Measurements from ENCODE around the gene ZCCHC7. TPM values are rescaled to one million over a fixed set of nuclear protein-coding genes. Genes with fewer than 3 reads are reported as not detected.

The ZCCHC7 gene
- total RNA-seq, 1 donor from 2014 or later, result 12.0 TPM

DNA sequence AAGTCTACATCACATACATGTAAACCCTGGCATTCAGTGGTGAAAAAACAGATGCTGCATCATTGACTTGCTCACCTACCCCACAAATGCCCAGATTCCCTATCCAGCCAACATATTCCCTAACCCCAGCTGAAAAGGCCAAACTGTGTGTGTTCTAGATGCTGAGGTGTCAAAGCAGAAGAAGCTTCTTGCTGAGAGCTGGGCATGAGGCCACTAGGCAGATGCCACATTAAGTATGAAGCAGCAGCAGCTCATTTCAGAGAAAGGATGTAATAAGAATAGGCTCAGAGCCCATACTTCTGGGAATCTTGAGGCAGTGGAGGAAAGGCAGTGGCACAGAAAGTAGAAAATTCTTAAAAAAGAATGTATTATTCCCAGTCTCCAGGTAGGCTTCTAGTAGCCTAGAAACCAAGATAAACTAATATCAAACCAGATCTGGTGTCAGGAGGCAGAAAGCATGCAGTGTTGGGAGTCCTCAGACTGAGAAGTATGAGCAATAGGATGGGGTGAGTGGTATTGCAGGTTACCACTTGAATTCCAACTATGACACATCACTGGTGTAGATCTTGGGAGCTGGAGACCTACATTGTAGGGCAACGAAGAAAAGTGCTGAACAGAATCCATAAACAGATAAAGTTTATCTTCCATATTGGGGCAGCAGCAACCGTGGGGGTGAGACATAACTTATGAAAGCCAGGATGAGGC, 230.3 kb downstream of the ZCCHC7 start:
- no peaks in the 10 kb centered on the region for H3K4me1 Mint-ChIP-seq (ENCODE audit: unreplicated experiment)
- H3K9me3 Mint-ChIP-seq (ENCODE audit: unreplicated experiment), result no peaks in the 10 kb centered on the region
- no peak for DNase-seq (ENCODE audit: low spot score)
- no peak overlapping the region for H3K4me3 Mint-ChIP-seq (ENCODE audit: unreplicated experiment)
- no peak overlapping the region for H3K27ac Mint-ChIP-seq (ENCODE audit: unreplicated experiment)
- TF ChIP-seq, protein P1, sequence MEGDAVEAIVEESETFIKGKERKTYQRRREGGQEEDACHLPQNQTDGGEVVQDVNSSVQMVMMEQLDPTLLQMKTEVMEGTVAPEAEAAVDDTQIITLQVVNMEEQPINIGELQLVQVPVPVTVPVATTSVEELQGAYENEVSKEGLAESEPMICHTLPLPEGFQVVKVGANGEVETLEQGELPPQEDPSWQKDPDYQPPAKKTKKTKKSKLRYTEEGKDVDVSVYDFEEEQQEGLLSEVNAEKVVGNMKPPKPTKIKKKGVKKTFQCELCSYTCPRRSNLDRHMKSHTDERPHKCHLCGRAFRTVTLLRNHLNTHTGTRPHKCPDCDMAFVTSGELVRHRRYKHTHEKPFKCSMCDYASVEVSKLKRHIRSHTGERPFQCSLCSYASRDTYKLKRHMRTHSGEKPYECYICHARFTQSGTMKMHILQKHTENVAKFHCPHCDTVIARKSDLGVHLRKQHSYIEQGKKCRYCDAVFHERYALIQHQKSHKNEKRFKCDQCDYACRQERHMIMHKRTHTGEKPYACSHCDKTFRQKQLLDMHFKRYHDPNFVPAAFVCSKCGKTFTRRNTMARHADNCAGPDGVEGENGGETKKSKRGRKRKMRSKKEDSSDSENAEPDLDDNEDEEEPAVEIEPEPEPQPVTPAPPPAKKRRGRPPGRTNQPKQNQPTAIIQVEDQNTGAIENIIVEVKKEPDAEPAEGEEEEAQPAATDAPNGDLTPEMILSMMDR (IDR thresholded peaks at IDR 0.05; ENCODE audit: unreplicated experiment), result no peak
- peaks cover 7% of the 10 kb centered on the region for H3K36me3 Mint-ChIP-seq (ENCODE audit: low read depth, unreplicated experiment)
- no peaks in the 10 kb centered on the region for H3K27me3 Mint-ChIP-seq (ENCODE audit: unreplicated experiment)

DNA sequence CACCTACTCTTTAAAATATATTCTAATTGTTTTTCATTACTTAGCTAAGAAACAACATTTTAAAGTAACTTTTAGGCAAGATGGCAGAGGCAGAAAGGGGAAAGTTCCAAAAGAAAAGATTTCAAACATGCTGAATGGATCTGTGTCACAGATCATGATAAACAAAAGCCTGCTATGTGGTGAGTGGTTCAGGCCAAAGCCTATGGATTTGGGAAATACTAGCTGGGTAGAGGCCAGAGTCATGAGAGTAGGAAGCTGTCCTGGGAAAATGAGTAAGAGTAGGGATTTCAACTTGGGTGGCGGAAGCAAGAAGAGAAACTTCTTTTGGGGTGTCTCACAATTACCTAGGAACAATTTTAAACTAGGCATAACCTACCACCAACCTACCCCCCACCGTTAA, 233.4 kb downstream of the ZCCHC7 start:
- H3K4me1 Mint-ChIP-seq (ENCODE audit: unreplicated experiment), result no peaks in the 10 kb centered on the region

DNA sequence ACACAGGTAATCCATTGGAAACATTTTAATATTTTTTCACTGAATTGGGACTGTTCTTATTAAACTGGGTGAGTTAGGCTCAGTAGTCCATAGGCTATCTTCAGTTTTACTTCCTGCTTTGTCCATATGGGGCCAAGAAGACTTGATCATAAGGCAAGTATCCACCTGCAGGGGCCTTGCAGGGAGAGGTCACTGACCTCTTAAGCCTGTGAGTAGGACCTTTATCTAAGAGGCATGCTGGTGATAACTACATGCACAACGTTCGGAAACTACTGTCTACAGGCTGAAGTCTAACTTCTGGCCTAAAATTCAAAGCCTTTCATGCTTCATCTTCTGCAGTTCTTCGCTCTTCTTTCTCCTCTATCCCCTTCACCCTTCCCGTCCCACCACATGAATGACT, 242.1 kb downstream of the ZCCHC7 start:
- no peaks in the 10 kb centered on the region for H3K9me3 Mint-ChIP-seq (ENCODE audit: unreplicated experiment)

More for the DNA sequence above, 233.4 kb downstream of the ZCCHC7 start:
- Mint-ChIP-seq H3K36me3 (ENCODE audit: low read depth, unreplicated experiment) (peaks cover 7% of the 10 kb centered on the region), H3K4me3 (ENCODE audit: unreplicated experiment) (no peak overlapping the region), H3K27me3 (ENCODE audit: unreplicated experiment) (no peaks in the 10 kb centered on the region), H3K9me3 (ENCODE audit: unreplicated experiment) (no peaks in the 10 kb centered on the region), H3K27ac (ENCODE audit: unreplicated experiment) (no peak overlapping the region)
- TF ChIP-seq, protein P1 (IDR thresholded peaks at IDR 0.05; ENCODE audit: unreplicated experiment), result no peak
- DNase-seq (ENCODE audit: low spot score), result no peak

DNA sequence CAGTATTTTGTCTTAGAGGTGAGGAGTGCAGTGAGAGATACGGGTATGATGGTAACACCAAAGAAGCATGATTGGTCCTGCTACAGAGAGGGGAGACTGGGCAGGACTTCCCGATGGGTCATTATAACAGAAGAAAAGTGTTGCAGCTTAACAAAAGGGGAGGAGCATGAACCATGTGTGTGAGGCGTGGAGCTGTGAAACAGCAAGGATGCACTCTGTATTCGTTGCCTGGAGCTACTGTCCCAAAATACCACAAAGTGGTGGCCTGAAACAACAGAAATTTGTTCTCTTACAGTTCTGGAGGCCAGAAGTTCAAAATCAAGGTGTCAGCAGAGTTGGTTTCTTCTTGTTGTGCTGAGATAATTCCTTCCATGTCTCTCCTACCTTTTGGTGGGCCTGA, 242.8 kb downstream of the ZCCHC7 start:
- TF ChIP-seq, protein P1 (IDR thresholded peaks at IDR 0.05; ENCODE audit: unreplicated experiment), result no peak
- no peak for DNase-seq (ENCODE audit: low spot score)
- H3K36me3 Mint-ChIP-seq (ENCODE audit: low read depth, unreplicated experiment), result peaks cover 2% of the 10 kb centered on the region
- H3K27ac Mint-ChIP-seq (ENCODE audit: unreplicated experiment), result no peak overlapping the region
- H3K4me3 Mint-ChIP-seq (ENCODE audit: unreplicated experiment), result no peak overlapping the region
- peaks cover 14% of the 10 kb centered on the region for H3K4me1 Mint-ChIP-seq (ENCODE audit: unreplicated experiment)
- no peaks in the 10 kb centered on the region for H3K9me3 Mint-ChIP-seq (ENCODE audit: unreplicated experiment)
- H3K27me3 Mint-ChIP-seq (ENCODE audit: unreplicated experiment), result peaks cover 8% of the 10 kb centered on the region

More for the DNA sequence above, 242.1 kb downstream of the ZCCHC7 start:
- H3K4me3 Mint-ChIP-seq (ENCODE audit: unreplicated experiment), result no peak overlapping the region
- TF ChIP-seq, protein P1 (IDR thresholded peaks at IDR 0.05; ENCODE audit: unreplicated experiment), result no peak
- H3K36me3 Mint-ChIP-seq (ENCODE audit: low read depth, unreplicated experiment), result peaks cover 2% of the 10 kb centered on the region
- H3K4me1 Mint-ChIP-seq (ENCODE audit: unreplicated experiment), result peaks cover 14% of the 10 kb centered on the region
- no peak for DNase-seq (ENCODE audit: low spot score)
- H3K27ac Mint-ChIP-seq (ENCODE audit: unreplicated experiment), result no peak overlapping the region
- peaks cover 8% of the 10 kb centered on the region for H3K27me3 Mint-ChIP-seq (ENCODE audit: unreplicated experiment)

DNA sequence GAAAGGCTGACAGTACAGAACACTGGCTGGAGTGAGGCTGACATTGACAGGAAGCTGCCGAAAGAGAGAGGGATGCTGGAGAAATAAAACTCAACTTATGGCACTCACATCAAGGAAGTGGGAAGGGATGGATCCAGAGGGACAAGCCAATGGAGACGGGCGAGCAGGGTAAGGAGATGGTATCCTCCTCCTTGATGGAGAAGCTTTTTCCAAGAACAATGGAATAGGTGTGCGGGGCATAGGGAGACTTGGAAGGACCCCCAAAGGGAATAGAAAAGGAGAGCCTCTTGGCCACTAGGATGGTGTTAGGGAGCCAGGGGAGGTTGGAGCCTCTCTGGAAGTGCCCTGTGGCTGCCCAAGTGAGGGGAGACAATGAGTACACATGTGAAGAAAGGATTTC, 243.8 kb downstream of the ZCCHC7 start:
- no peaks in the 10 kb centered on the region for H3K9me3 Mint-ChIP-seq (ENCODE audit: unreplicated experiment)
- H3K4me3 Mint-ChIP-seq (ENCODE audit: unreplicated experiment), result no peak overlapping the region
- peaks cover 2% of the 10 kb centered on the region for H3K36me3 Mint-ChIP-seq (ENCODE audit: low read depth, unreplicated experiment)
- peak overlapping the region; percentile 11 for H3K27ac Mint-ChIP-seq (ENCODE audit: unreplicated experiment)
- TF ChIP-seq, protein P1 (IDR thresholded peaks at IDR 0.05; ENCODE audit: unreplicated experiment), result no peak
- H3K27me3 Mint-ChIP-seq (ENCODE audit: unreplicated experiment), result peaks cover 8% of the 10 kb centered on the region
- DNase-seq (ENCODE audit: low spot score), result no peak
- peaks cover 14% of the 10 kb centered on the region for H3K4me1 Mint-ChIP-seq (ENCODE audit: unreplicated experiment)
